Measurements from ENCODE around the gene RACK1. TPM values are rescaled to one million over a fixed set of nuclear protein-coding genes. Genes with fewer than 3 reads are reported as not detected.

The RACK1 gene
- total RNA-seq, 4 donors from 2014 or later = 1,300 to 1,812 (median 1,580) TPM

DNA sequence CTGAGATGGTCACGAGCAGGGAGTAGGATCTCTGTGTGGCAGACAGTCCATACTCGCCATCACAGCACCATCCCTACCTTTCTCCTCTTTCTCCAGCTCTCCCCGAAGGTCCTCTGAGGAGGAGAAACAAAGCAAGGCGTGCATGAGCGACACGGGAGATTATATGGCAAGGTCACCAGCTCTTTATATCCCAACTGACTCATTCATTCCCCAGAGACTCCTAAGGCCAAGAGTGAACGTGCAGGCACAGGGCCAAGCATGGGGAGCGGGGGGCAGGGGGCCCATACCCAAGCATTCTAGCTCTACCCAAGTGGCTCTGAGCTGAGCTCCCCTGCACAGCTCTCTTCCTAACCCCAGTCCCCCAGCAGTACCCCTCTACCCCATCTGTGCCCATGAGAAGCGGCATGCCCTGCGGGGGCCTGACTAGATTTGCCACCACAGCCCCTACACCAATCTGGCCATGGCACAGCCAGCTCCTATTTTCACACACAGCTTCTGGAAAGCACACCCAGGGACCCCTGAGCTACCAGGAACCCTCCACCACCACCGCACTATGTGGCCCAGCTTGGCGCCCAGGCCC is 45.5 kb downstream of the RACK1 start:
- Histone ChIP-seq H3K27me3 (no peaks in the 10 kb centered on the region), H3K4me3 (no peak overlapping the region), H3K4me1 (peaks cover 0 to 7% (median 0%) of the 10 kb centered on the region in 3 donors), H3K27ac (no peak overlapping the region), H3K36me3 (no peaks in the 10 kb centered on the region), H3K9me3 (no peaks in the 10 kb centered on the region)
- ATAC-seq = no peak
- WGBS, 2 donors (ENCODE audit: low coverage in 1 of 2) = 84 to 89% methylated on average over 5 to 8 of the region's 12 CpGs
- TF ChIP-seq POLR2A (IDR thresholded peaks at IDR 0.05) (no peak), EP300 (IDR thresholded peaks at IDR 0.05) (no peak), POLR2AphosphoS5 (IDR thresholded peaks at IDR 0.05) (no peak)
- TF ChIP-seq, protein P1, sequence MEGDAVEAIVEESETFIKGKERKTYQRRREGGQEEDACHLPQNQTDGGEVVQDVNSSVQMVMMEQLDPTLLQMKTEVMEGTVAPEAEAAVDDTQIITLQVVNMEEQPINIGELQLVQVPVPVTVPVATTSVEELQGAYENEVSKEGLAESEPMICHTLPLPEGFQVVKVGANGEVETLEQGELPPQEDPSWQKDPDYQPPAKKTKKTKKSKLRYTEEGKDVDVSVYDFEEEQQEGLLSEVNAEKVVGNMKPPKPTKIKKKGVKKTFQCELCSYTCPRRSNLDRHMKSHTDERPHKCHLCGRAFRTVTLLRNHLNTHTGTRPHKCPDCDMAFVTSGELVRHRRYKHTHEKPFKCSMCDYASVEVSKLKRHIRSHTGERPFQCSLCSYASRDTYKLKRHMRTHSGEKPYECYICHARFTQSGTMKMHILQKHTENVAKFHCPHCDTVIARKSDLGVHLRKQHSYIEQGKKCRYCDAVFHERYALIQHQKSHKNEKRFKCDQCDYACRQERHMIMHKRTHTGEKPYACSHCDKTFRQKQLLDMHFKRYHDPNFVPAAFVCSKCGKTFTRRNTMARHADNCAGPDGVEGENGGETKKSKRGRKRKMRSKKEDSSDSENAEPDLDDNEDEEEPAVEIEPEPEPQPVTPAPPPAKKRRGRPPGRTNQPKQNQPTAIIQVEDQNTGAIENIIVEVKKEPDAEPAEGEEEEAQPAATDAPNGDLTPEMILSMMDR (IDR thresholded peaks at IDR 0.05) = no peak

DNA sequence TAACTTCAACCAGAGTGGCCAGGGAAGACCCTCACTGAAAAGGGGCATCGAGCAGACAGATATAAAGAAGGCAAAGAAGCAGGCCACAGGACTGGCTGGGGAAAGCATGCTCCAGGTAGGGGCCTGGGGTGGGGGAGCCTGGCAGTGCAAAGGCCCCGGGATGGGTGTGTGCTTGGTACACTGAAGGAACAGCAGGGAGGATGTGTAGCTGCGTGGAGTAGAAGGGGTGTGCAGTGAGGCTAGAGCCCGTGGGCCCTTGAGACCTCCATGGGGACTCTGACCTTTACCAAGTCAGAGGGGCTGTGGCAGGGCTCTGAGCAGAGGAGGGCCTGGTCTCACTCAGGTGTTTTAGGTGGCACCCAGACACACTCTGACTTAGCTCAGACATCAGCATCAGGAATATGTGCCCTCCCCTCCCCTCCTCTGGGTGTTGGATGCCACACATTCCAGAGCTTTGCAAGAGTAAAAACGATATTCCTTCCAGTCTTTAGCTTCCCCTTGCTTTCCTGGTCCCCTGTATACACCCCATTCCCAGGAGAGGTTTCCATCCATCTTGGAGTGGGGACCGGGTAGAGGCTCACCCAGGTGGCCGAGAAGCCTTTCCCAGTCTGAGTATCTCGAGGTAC is 46.3 kb downstream of the RACK1 start:
- H3K36me3 ChIP-seq = no peaks in the 10 kb centered on the region
- H3K27me3 ChIP-seq = no peaks in the 10 kb centered on the region
- no peak overlapping the region for H3K27ac ChIP-seq
- TF ChIP-seq EP300 (IDR thresholded peaks at IDR 0.05) = no peak
- no peak overlapping the region for H3K4me3 ChIP-seq
- 55 to 73% methylated on average over 3 to 5 of the region's 8 CpGs for WGBS, 2 donors (ENCODE audit: low coverage in 1 of 2)
- H3K4me1 ChIP-seq = peaks cover 0 to 14% (median 4%) of the 10 kb centered on the region in 3 donors
- H3K9me3 ChIP-seq = no peaks in the 10 kb centered on the region
- no peak for ATAC-seq

DNA sequence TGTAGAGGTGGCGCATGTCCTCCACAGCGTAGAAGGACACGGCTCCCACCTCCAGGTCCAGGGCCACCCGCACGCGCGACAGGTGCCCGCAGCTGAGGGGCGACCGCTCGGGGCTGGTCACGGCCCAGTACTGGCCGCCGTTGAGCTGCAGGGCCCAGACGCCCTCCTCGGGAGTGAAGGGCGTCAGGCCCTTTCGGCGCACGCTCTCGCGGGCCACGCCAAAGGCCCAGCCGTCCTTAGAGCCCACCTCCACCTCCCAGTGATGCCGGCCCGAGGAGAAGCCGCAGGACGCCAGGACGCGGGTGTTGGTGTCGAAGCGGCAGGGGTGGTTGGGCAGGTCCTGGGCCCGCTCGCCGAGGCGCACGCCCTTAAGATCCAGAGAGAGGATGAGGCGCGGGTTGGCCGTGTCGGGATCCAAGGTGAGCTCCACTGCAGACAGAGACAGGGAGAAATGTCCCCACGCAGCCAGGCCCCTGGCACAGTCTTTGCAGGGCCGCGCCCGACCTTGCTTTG is 48.4 kb downstream of the RACK1 start:
- Histone ChIP-seq H3K9me3 (no peaks in the 10 kb centered on the region), H3K4me1 (peaks cover 0 to 27% (median 6%) of the 10 kb centered on the region in 3 donors), H3K27ac (no peak overlapping the region), H3K36me3 (no peaks in the 10 kb centered on the region), H3K27me3 (no peaks in the 10 kb centered on the region), H3K4me3 (no peak overlapping the region)
- no peak for ATAC-seq
- TF ChIP-seq POLR2A (IDR thresholded peaks at IDR 0.05) (no peak), EP300 (IDR thresholded peaks at IDR 0.05) (no peak), POLR2AphosphoS5 (IDR thresholded peaks at IDR 0.05) (no peak)
- TF ChIP-seq, protein P1 (IDR thresholded peaks at IDR 0.05) = no peak
- WGBS, 2 donors (ENCODE audit: low coverage in 1 of 2) = 86% methylated on average over 5 of the region's 45 CpGs; no CpG with 5 or more reads in 1 of the 2 donors

DNA sequence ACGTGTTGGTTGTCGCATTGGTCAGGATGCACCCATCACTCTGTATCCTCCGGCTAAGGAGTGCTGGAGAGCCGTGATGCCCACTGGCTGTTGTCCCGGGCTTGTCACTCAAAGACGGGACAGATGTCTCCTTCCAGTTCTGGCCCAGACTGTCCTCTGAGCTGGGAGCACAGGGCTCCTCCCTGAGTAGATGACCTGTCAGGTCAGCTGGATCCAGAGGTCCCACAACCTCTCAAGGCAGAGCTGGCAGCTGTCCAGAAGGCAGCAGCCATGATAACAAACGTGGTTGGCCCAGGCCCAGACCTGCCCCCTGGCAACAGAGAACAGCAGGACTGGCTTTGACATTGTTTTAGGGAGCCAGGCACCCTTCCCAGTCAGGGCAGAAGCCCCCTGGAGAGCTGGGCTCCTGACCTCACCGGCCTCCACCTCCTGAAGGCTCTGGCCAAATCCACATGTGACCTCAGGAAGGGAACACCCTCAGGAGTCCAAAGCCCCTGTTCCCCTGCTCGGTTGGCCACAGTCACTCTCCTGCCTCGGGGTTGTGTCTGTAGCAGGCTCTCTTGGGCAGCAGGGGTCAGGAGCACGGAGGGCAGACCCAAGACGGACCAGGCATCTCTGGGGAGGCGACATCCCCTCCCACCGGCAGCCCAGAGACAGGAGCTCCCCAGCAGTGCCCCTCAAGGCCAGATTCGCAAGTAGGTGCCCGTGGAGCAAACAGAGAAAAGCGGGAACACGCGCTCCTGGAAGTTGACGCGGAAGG is 49.0 kb downstream of the RACK1 start:
- WGBS, 2 donors (ENCODE audit: low coverage in 1 of 2) = 78 to 80% methylated on average over 4 to 15 of the region's 21 CpGs
- H3K4me3 ChIP-seq = no peak overlapping the region
- no peak overlapping the region for H3K27ac ChIP-seq
- no peak for ATAC-seq
- no peaks in the 10 kb centered on the region for H3K27me3 ChIP-seq
- H3K36me3 ChIP-seq = no peaks in the 10 kb centered on the region
- TF ChIP-seq POLR2A (IDR thresholded peaks at IDR 0.05) (no peak), EP300 (IDR thresholded peaks at IDR 0.05) (no peak)
- no peaks in the 10 kb centered on the region for H3K9me3 ChIP-seq
- peaks cover 0 to 33% (median 6%) of the 10 kb centered on the region in 3 donors for H3K4me1 ChIP-seq

DNA sequence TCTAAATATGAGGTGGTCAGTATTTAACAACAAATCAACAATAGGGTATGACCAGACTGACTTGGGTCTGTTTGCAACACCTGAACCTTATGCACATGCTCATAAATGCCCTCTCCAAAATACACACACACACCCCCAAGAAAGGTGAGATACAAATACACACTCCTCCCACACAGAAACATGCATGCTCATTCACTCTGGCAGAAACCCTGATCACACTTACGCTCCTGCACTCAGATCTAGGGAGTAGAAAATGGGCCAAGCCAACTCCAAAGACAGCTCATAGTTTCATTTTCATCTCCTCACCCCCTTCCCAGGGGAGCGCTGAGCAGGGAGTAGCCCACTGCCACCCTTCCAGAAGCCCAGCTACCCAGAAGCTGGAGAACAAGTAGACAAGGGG is 50.0 kb downstream of the RACK1 start:
- 85 to 88% methylated on average over 1 to 2 of the region's 2 CpGs for WGBS, 2 donors (ENCODE audit: low coverage in 1 of 2)
- Histone ChIP-seq H3K4me1 (peaks cover 0 to 41% (median 6%) of the 10 kb centered on the region in 3 donors), H3K9me3 (no peaks in the 10 kb centered on the region), H3K27ac (peak overlapping the region in 1 of 4 donors; percentile 93), H3K36me3 (no peaks in the 10 kb centered on the region), H3K4me3 (no peak overlapping the region), H3K27me3 (no peaks in the 10 kb centered on the region)
- TF ChIP-seq POLR2AphosphoS5 (IDR thresholded peaks at IDR 0.05) (no peak), POLR2A (IDR thresholded peaks at IDR 0.05) (no peak), EP300 (IDR thresholded peaks at IDR 0.05) (no peak)
- TF ChIP-seq, protein P1 (IDR thresholded peaks at IDR 0.05) = no peak
- ATAC-seq = no peak
